Measurements from ENCODE around the gene R3HCC1L.

Gene R3HCC1L

GRCh38 chr10:98286419-98286818 is 152.0 kb downstream of the R3HCC1L start:
- Histone ChIP-seq H2AFZ (ENCODE audit: low read depth, low read length, severe bottlenecking) (no peak overlapping the region), H3K9ac (ENCODE audit: low read length) (no peak overlapping the region), H3K4me3 (ENCODE audit: insufficient read depth, low read length, poor library complexity, severe bottlenecking) (no peak overlapping the region), H4K20me1 (ENCODE audit: low read depth, low read length) (no peaks in the 10 kb centered on the region), H3K27ac (ENCODE audit: low read depth, low read length) (no peak overlapping the region), H3F3A (ENCODE audit: insufficient read depth) (no peaks in the 10 kb centered on the region), H3K36me3 (ENCODE audit: low read length) (no peaks in the 10 kb centered on the region), H3K4me2 (ENCODE audit: low read depth, low read length, poor library complexity, severe bottlenecking) (no peak overlapping the region), H3K27me3 (ENCODE audit: low read length) (no peaks in the 10 kb centered on the region), H3K9me2 (replicated peaks; ENCODE audit: insufficient read depth, low read length) (no peaks in the 10 kb centered on the region), H3K9me3 (ENCODE audit: insufficient read depth, low read length) (no peaks in the 10 kb centered on the region), H3K79me2 (ENCODE audit: insufficient read depth, low read length) (no peaks in the 10 kb centered on the region)
- no peak for TF ChIP-seq EZH2phosphoT487 (conservative IDR thresholded peaks at IDR 0.05; ENCODE audit: low read length)
- TF ChIP-seq, protein P1, sequence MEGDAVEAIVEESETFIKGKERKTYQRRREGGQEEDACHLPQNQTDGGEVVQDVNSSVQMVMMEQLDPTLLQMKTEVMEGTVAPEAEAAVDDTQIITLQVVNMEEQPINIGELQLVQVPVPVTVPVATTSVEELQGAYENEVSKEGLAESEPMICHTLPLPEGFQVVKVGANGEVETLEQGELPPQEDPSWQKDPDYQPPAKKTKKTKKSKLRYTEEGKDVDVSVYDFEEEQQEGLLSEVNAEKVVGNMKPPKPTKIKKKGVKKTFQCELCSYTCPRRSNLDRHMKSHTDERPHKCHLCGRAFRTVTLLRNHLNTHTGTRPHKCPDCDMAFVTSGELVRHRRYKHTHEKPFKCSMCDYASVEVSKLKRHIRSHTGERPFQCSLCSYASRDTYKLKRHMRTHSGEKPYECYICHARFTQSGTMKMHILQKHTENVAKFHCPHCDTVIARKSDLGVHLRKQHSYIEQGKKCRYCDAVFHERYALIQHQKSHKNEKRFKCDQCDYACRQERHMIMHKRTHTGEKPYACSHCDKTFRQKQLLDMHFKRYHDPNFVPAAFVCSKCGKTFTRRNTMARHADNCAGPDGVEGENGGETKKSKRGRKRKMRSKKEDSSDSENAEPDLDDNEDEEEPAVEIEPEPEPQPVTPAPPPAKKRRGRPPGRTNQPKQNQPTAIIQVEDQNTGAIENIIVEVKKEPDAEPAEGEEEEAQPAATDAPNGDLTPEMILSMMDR (IDR thresholded peaks at IDR 0.05; ENCODE audit: insufficient read depth, low read length, poor library complexity, severe bottlenecking): no peak

GRCh38 chr10:98287321-98287720 is 152.9 kb downstream of the R3HCC1L start:
- no peaks in the 10 kb centered on the region for H3F3A ChIP-seq (ENCODE audit: insufficient read depth)
- no peaks in the 10 kb centered on the region for H3K9me3 ChIP-seq (ENCODE audit: insufficient read depth, low read length)
- no peaks in the 10 kb centered on the region for H4K20me1 ChIP-seq (ENCODE audit: low read depth, low read length)
- H3K9ac ChIP-seq (ENCODE audit: low read length): no peak overlapping the region
- no peak overlapping the region for H3K4me3 ChIP-seq (ENCODE audit: insufficient read depth, low read length, poor library complexity, severe bottlenecking)
- H3K27me3 ChIP-seq (ENCODE audit: low read length): no peaks in the 10 kb centered on the region
- no peaks in the 10 kb centered on the region for H3K36me3 ChIP-seq (ENCODE audit: low read length)
- H3K27ac ChIP-seq (ENCODE audit: low read depth, low read length): no peak overlapping the region
- H3K4me2 ChIP-seq (ENCODE audit: low read depth, low read length, poor library complexity, severe bottlenecking): no peak overlapping the region
- H3K9me2 ChIP-seq (replicated peaks; ENCODE audit: insufficient read depth, low read length): no peaks in the 10 kb centered on the region
- H3K79me2 ChIP-seq (ENCODE audit: insufficient read depth, low read length): no peaks in the 10 kb centered on the region
- TF ChIP-seq, protein P1 (IDR thresholded peaks at IDR 0.05; ENCODE audit: insufficient read depth, low read length, poor library complexity, severe bottlenecking): no peak
- no peak for TF ChIP-seq EZH2phosphoT487 (conservative IDR thresholded peaks at IDR 0.05; ENCODE audit: low read length)
- H2AFZ ChIP-seq (ENCODE audit: low read depth, low read length, severe bottlenecking): no peak overlapping the region

DNA sequence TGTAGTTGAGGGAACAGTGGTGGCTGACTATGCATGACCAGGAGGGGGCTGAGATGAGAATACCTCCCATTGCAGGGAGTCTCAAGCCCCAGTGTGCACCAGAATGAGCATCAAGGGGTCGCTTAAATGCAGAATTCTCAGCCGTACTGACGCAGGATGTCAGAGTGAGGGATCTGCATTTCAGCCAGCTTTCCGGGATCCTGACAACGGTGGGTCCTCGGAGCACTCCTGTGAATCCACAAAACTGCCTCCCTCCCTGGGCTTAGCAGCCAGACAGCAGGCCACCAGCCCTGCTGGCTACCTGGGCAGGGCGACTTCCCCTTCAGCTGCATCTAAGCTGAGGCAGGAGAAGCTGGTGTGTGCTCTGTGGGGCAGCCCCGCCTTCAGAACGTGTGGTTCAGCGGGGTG is 155.3 kb downstream of the R3HCC1L start:
- Histone ChIP-seq H3F3A (ENCODE audit: insufficient read depth) (no peaks in the 10 kb centered on the region), H3K27ac (ENCODE audit: low read depth, low read length) (no peak overlapping the region), H2AFZ (ENCODE audit: low read depth, low read length, severe bottlenecking) (no peak overlapping the region), H3K9me3 (ENCODE audit: insufficient read depth, low read length) (no peaks in the 10 kb centered on the region), H3K4me2 (ENCODE audit: low read depth, low read length, poor library complexity, severe bottlenecking) (no peak overlapping the region), H3K9ac (ENCODE audit: low read length) (no peak overlapping the region), H3K4me3 (ENCODE audit: insufficient read depth, low read length, poor library complexity, severe bottlenecking) (no peak overlapping the region), H3K36me3 (ENCODE audit: low read length) (no peaks in the 10 kb centered on the region), H3K27me3 (ENCODE audit: low read length) (no peaks in the 10 kb centered on the region), H3K9me2 (replicated peaks; ENCODE audit: insufficient read depth, low read length) (no peaks in the 10 kb centered on the region), H3K79me2 (ENCODE audit: insufficient read depth, low read length) (no peaks in the 10 kb centered on the region), H4K20me1 (ENCODE audit: low read depth, low read length) (no peaks in the 10 kb centered on the region)
- no peak for TF ChIP-seq EZH2phosphoT487 (conservative IDR thresholded peaks at IDR 0.05; ENCODE audit: low read length)
- TF ChIP-seq, protein P1 (IDR thresholded peaks at IDR 0.05; ENCODE audit: insufficient read depth, low read length, poor library complexity, severe bottlenecking): no peak
